Measurements from ENCODE around the gene RAD51B. TPM values are rescaled to one million over a fixed set of nuclear protein-coding genes. Genes with fewer than 3 reads are reported as not detected.

Gene RAD51B
- total RNA-seq, 1 experiment from 2014 or later = 14.2 TPM

- ChIA-PET POLR2A (interaction anchor here (0.9 to 1.6 kb wide), 2 partner anchors 8 to 20 kb away, joined by 3 read pairs; no protein-coding TSS in a partner anchor), CTCF (interaction anchor here (0.6 to 1.9 kb wide), 7 partner anchors 8 to 232 kb away, joined by 3 to 9 read pairs (median 4); no protein-coding TSS in a partner anchor)
- peaks cover 10% of the 10 kb centered on the region for H3K9me3 Mint-ChIP-seq
- no peak for DNase-seq (ENCODE audit: low spot score)
- H3K4me1 Mint-ChIP-seq = peaks cover 43% of the 10 kb centered on the region
- ATAC-seq = no peak
- TF ChIP-seq FOXJ3 (CRISPR knock-in tag; IDR thresholded peaks at IDR 0.05; ENCODE audit: borderline replicate concordance) = no peak
- no peak for TF ChIP-seq TEAD1 (CRISPR knock-in tag; IDR thresholded peaks at IDR 0.05)
- no peak for TF ChIP-seq ATF6 (CRISPR knock-in tag; IDR thresholded peaks at IDR 0.05)
- no peak for TF ChIP-seq MYBL2 (CRISPR knock-in tag; IDR thresholded peaks at IDR 0.05)
- TF ChIP-seq MLX (CRISPR knock-in tag; IDR thresholded peaks at IDR 0.05) = no peak
- no peak for TF ChIP-seq NFYB (CRISPR knock-in tag; conservative IDR thresholded peaks at IDR 0.05; ENCODE audit: low read depth)
- TF ChIP-seq PREB (CRISPR knock-in tag; IDR thresholded peaks at IDR 0.05; ENCODE audit: borderline replicate concordance) = no peak
- TF ChIP-seq E2F4 (CRISPR knock-in tag; IDR thresholded peaks at IDR 0.05; ENCODE audit: borderline replicate concordance, low read depth) = no peak
- TF ChIP-seq IRF1 (CRISPR knock-in tag; IDR thresholded peaks at IDR 0.05) = no peak
- no peak for TF ChIP-seq CREM (CRISPR knock-in tag; IDR thresholded peaks at IDR 0.05)
- no peak for TF ChIP-seq TCF7 (CRISPR knock-in tag; IDR thresholded peaks at IDR 0.05; ENCODE audit: low read depth)
- no peak for TF ChIP-seq AR (CRISPR knock-in tag; IDR thresholded peaks at IDR 0.05)
- TF ChIP-seq TP53 (CRISPR knock-in tag; IDR thresholded peaks at IDR 0.05) = no peak
- no peak for TF ChIP-seq TEAD4 (CRISPR knock-in tag; IDR thresholded peaks at IDR 0.05)
- no peak for TF ChIP-seq ZSCAN18 (CRISPR knock-in tag; IDR thresholded peaks at IDR 0.05)
- no peak for TF ChIP-seq ELF4 (CRISPR knock-in tag; IDR thresholded peaks at IDR 0.05; ENCODE audit: low read depth)
- no peak for TF ChIP-seq MXD4 (CRISPR knock-in tag; IDR thresholded peaks at IDR 0.05; ENCODE audit: borderline replicate concordance)
- TF ChIP-seq ATF3 (CRISPR knock-in tag; conservative IDR thresholded peaks at IDR 0.05) = no peak
- no peak overlapping the region for H3K4me3 Mint-ChIP-seq
- peaks cover 15% of the 10 kb centered on the region for H3K36me3 Mint-ChIP-seq
- H3K27ac Mint-ChIP-seq = peak overlapping the region; percentile 85
- H3K27me3 Mint-ChIP-seq (ENCODE audit: low read depth) = no peaks in the 10 kb centered on the region
These were observed 631.0 kb downstream of the RAD51B start for GRCh38 chr14:68450391-68451120.
